Upper lobe of left lung (tissue), 4 donors: ENCODE measurements around the gene MYLK4.

ENCODE experiments used
- EP300 ChIP-seq, 4 donors: sonication (generic); formaldehyde crosslinking; IDR thresholded peaks; one replicate each; pipeline ENCODE4 v1.5.1; 2017; ENCODE audit warnings: antibody characterized with exemption in 4 of 4, control low read depth in 2 of 4
- POLR2A ChIP-seq, 4 donors: fragments of 450-650 bp; IDR thresholded peaks; one replicate each; pipeline ENCODE4 v1.5.1; 2016 to 2017; ENCODE audit warnings: antibody characterized with exemption in 4 of 4, mild to moderate bottlenecking in 2 of 4
- POLR2AphosphoS5 ChIP-seq, 2 donors: sonication (generic); formaldehyde crosslinking; IDR thresholded peaks; one replicate each; pipeline ENCODE4 v1.5.1; 2017; ENCODE audit warnings: antibody characterized with exemption in 2 of 2
- TF ChIP-seq, protein P1 (sequence below), 6 experiments: fragments of 450-650 bp in 4 of 6; fragments of 200-600 bp in 2 of 6; sonication (generic) in 2 of 6; IDR thresholded peaks; one replicate each; pipeline ENCODE4 v1.5.1; 2016 to 2019; ENCODE audit warnings: antibody characterized with exemption in 6 of 6

DNA sequence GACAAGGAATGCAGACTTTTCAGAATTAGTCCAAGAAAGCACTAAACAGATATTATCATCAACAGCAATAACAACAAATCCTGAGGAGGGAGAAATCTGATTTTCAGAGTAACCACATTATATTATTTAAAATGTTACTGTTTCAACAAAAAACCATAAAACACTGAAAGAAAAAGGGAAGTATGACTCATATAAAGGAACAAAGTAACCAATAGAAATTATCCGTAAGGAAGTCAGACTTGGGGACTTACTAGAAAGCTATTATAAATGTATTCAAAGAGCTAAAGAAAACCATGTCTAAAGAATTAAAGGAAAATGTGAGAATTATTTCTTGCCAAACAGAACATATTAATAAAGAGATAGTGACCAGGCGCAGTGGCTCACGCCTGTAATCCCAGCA lies 98.1 kb downstream of the MYLK4 start:
- TF ChIP-seq POLR2AphosphoS5 (IDR thresholded peaks at IDR 0.05): no peak
- TF ChIP-seq, protein P1, sequence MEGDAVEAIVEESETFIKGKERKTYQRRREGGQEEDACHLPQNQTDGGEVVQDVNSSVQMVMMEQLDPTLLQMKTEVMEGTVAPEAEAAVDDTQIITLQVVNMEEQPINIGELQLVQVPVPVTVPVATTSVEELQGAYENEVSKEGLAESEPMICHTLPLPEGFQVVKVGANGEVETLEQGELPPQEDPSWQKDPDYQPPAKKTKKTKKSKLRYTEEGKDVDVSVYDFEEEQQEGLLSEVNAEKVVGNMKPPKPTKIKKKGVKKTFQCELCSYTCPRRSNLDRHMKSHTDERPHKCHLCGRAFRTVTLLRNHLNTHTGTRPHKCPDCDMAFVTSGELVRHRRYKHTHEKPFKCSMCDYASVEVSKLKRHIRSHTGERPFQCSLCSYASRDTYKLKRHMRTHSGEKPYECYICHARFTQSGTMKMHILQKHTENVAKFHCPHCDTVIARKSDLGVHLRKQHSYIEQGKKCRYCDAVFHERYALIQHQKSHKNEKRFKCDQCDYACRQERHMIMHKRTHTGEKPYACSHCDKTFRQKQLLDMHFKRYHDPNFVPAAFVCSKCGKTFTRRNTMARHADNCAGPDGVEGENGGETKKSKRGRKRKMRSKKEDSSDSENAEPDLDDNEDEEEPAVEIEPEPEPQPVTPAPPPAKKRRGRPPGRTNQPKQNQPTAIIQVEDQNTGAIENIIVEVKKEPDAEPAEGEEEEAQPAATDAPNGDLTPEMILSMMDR (IDR thresholded peaks at IDR 0.05): no peak
- TF ChIP-seq POLR2A (IDR thresholded peaks at IDR 0.05): no peak
- TF ChIP-seq EP300 (IDR thresholded peaks at IDR 0.05): no peak
